NCI-H2196 (cell line): ENCODE measurements around the gene KLHL25.
"Not testable (repeated sequence)": the region's sequence is repeated elsewhere in the genome, so short reads cannot be mapped to it uniquely, and the experiment has no call there.

Source experiments
- DNase-seq: peaks from one replicate; lab custom pipeline; 2025; ENCODE audit not compliant: unreplicated experiment; lab: John Stamatoyannopoulos, UW

KLHL25 gene

DNA sequence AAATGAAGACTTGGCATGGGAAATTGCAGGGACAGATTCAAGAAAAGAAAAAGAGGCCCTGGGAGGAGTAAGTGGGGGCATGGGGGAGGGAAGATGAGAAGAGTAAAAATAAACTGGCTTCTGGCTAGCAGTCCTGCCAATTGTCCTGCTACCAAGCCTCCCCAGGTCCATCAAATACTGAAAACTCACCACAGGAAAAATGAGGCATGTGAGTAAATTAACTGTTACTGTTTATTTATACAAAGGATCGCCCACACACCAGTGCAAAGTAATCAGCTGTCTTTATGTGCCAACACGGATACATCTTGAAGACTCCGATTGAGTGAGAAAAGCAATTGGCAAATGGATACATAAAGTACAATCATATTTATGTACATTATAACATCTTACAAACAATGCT is 10.7 kb upstream of the KLHL25 start:
- no peak for DNase-seq

DNA sequence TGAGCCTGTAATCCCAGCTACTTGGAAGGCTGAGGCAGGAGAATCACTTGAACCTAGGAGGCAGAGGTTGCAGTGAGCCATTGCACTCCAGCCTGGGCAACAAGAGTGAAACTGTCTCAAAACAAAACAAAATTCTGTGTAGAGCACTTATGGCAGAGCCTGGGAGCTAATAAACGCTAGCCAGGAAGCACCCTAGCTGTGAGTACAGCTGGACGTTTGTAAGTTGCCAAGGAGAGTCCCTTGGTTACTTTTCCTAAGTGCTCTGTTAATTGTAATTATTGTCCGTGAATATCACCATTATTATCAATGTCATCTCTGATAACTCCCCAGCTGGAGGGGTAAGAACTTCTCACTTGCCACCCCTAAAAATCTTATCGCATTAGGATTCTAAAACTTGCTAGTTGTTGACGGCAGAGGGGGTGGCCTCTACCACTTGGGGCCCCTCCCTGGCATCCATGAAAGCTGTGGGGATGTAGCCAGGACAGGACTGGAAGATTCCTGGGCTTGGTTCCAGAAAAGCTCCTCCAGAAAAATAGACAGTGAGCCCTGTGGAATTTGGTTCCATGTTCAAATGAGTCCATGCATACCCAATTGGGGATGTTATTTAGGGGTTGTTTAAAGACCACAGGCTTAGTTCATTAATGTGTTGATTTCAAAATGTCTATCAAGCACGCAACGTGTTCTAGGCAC is 9.9 kb upstream of the KLHL25 start:
- DNase-seq, result no peak

DNA sequence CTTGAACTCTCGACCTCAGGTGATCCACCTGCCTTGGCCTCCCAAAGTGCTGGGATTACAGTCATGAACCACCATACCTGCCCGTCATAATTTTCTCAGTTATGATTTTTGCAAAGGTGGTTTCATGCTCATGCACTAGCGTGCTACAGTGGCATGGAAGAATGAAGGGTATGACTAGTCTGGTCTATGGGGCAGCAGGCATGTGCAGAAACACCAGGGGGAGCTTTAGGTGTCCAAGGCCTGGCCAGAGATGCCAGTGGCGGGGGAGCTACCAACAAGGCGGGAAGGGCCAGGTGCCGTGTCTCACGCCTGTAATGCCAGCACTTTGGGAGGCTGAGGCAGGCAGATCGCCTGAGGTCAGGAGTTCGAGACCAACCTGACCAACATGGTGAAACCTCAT is 7.9 kb upstream of the KLHL25 start:
- not testable (repeated sequence) for DNase-seq

DNA sequence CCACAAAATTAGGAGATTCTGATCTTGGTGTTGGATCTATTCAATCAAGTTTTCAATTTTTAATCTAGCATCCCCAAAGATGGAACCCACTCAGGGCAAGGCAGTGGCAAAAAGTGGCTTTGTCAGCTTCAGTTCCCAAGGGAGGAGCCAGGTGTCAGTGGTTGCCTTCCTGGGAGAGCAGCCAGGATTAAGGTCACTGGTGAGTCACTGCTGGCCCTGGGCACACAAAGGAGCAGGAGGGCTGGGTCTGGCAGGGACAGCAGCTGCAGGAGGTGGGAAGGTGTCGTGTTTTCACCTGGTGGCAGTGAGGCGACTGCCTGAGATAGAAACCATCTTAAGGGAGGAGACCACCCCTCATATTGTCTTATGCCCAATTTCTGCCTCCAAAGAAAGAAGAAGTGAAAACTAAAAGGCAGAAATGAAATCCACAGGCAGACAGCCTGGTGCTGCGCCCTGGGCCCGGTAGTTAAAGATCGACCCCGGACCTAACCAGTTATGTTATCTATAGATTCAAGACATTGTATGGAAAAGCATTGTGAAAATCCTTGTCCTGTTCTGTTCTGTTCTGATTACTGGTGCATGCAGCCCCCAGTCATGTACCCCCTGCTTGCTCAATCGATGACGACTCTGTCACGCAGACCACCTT is 5.9 kb upstream of the KLHL25 start:
- DNase-seq, result peak; percentile 71

DNA sequence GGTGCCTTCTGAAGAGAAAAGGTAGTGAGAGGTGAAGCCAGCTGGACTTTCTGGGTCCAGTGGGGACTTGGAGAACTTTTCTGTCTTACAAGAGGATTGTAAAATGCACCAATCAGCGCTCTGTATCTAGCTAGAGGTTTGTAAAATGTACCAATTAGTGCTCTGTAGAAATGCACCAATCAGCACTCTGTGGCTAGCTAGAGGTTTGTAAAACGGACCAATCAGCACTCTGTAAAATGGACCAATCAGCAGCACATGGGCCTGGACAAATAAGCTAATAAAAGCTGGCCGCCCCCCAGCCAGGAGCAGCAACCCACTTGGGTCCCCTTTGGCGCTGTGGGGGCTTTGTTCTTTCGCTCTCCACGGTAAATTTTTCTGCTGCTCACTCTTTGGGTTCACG is 1.6 kb upstream of the KLHL25 start:
- DNase-seq, result not testable (repeated sequence)

DNA sequence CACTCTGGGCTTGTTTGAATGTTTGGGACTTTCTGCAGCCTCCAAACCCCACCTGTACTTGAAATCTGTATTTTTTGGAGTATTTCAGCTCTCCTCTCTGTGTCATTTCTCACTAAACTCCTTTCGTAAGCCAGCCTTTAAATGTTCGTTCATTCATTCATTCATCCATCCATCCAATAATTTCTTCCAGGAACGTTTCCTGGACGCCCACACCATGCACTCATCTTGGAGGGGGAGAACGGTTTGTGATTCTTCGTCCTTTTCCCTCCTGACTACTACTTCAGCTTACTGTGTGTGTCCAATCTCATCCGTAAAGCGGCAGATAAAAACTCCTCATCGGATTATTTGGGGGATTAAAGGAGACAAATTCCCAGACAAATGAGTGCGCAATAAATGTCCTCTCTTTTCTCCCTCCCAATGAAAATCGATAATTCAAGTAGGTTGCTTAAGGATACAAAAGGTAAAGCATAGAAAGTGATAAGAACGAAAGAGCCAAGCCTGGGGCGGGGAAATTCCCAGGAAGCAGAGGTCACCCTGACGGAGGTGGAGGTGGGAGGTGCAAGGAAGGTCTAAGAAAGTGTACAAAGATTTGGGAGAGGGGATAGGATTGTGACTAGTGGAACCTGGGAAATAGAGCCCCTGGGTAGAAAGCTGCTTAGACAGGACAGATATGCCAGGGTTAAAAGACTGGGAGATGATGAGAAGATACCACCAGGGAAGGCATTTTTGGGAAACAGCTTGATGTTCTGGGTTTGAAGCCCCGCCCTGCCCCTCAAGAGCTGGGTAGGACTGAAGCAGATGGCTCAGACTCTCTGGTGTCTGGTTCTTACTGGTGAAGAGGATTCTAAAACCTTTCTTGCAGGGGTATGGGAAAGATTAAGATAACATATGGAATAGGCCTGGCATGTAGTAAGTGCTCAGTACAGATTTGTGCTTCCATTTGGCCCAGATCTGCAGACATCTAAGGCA is 896 bp upstream of the KLHL25 start:
- DNase-seq, result no peak

DNA sequence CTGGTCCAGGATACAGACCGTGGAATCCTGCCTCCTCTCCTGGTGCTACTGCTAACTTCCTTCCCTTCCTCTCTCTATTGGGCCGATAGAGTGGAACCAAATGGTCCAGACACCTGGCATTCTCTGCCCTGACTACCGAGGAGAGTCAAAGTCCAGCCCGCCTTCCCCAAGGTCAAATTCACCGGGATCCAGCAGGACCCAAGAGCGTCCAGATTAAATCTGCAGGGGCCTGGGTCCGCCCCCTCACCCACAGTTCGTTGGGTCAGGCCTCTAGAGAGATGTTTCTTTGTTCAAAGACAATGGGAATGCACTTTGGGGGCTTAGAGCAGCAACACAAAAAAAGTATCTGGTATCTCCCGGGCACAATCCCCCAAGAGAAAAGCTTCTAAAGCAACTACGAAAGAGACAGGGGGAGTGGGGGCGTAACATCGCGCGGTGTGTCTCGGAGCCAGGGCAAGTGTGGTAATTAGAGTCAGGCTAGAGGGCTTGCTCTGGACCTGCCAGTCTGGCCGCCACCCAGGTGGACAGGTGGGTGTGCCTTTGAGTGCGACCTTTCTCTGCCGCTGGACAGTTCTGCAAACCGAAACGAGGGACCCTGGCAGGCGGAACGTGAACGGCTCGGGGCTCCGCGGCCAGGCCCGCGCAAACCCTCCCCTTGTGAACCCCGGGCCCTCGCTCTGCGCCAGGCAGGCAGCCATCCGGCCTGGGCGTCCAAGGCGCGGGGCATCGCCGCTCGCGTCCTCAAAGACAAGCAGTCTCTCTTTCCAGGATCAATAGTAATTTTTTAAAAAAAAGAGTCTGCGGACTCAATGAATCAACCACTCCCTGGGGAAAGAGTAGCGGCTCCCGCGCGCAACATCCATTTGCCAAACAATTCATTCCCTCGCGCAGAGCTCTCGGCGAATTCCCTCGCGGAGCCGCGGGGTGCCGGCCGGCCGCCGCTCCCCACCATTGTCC is 806 bp downstream of the KLHL25 start:
- no peak for DNase-seq

DNA sequence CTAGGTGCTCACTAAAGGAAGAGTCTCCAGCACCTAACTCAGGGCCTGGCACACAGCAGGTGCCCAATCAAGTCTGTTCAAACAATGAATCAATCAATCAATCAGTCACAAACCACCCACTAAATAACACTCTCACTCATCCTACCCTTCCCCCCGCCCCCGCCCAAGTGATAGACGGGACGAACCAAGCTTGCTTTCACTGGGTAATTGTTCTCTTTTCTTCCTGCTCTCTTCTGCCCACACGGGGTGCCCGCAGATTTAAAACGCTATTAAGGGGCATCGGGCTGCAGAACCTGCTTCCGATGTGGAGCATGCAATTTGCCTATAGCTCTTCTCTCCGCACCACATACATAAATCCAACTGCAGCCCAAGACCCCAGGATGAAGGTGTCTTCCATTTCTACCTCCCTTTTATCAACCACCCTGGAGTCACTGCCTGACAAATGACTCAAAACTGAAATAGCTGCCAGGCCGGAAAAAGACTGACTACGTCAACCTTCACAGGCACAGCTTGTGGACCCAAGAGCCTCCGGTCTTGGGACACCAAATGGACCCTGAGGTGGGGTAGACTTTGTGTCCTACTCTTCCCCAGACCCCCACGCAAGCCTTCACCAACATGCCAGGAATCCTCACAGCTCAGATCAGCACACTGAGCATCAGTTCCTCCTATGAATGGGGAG is 1.7 kb downstream of the KLHL25 start:
- no peak for DNase-seq

DNA sequence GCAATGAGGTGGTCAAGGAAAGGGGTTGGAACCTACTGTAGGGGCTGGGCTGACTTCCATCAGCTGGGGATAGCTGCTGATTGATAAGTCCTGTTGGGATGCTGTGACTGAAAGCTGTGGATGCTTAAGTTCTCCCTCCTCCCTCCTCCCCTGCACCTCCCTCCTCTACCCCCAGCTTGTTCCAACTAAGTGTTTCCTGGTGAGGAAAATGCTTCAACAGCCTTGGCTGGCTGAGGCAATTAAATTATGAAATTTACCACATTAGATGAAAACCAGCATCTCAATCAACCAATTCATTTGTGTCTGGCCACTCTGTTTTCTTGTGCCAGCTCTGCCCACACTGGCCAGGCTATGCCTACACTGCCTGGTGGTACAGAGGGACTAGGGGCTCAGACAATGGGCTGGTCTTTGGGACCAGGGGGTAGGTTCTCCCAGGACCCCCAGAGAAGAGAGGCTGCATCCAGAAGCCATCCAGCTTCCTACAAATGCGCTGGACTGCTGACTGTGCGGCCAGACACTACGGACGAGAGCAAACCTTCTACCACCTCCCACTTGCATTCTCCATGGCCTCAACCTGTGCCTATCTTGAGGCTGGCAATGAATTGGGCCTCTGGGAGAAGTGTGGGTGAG is 2.5 kb downstream of the KLHL25 start:
- DNase-seq, result no peak

DNA sequence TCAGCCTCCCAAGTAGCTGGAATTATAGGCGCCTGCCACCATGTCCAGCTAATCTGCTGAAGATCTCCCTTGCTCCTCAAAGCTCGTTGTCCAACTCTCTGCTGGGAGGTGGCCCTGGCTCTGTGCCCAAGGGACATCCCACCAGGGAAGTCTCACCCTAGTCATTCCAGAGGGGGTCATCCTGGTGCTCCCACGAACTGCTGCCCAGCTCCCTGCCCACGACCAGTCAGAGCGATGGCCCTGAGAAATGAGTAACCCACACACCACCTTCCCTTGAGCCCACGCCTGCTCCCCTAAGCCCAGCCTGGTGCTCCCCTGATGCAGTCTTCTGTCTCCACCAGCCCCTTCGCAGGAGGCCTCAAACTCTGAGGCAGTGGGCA is 5.2 kb downstream of the KLHL25 start:
- DNase-seq, result no peak

DNA sequence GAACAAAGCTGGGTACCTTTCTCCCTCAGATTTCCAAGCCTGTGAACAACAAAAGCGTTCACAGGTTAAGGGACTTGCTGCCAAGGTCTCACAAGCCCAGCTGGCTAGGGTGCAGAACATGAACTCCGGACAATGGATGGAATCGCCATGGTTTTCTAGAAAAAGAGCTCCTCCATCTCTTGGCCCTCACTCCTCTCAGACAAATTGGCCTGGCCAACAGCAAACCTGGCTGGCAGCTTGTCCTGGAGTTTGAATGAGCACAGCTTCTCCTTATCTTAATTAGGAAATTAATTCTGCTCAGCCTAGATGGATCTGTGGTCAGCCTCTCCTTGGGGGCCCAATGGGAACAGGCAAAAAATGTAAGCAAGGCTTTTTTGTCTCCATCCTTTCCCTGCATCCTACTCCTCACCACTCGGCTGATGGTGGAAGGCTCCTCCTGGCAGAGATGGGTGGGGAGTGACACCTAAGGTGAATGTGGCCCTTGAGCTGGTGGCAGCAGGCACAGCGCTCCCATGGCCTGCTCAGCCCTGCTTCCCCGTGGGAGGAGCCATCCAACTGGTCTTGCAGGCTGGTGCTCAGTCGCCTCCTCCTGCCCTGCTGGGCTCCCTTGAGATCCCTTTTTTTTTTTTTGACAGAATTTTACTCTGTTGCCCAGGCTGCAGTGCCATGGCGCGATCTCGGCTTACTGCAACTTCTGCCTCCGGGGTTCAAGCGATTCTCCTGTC is 5.8 kb downstream of the KLHL25 start:
- DNase-seq, result no peak

DNA sequence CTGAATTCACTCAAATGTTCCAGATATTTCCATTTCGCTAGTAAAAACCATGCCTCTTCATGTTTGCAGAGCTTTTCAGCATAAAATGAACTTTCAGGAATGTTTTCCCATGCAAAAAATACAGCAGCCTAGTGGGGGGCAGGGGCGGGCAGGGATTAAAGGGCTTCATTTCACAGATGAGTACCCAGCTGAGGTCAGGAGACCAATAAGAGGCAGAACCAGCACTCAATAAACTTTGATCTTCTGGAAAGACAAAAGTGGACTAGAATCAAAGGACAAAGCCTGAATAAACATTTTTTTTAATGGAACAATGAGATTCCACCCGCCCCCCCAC is 8.0 kb downstream of the KLHL25 start:
- DNase-seq, result no peak

DNA sequence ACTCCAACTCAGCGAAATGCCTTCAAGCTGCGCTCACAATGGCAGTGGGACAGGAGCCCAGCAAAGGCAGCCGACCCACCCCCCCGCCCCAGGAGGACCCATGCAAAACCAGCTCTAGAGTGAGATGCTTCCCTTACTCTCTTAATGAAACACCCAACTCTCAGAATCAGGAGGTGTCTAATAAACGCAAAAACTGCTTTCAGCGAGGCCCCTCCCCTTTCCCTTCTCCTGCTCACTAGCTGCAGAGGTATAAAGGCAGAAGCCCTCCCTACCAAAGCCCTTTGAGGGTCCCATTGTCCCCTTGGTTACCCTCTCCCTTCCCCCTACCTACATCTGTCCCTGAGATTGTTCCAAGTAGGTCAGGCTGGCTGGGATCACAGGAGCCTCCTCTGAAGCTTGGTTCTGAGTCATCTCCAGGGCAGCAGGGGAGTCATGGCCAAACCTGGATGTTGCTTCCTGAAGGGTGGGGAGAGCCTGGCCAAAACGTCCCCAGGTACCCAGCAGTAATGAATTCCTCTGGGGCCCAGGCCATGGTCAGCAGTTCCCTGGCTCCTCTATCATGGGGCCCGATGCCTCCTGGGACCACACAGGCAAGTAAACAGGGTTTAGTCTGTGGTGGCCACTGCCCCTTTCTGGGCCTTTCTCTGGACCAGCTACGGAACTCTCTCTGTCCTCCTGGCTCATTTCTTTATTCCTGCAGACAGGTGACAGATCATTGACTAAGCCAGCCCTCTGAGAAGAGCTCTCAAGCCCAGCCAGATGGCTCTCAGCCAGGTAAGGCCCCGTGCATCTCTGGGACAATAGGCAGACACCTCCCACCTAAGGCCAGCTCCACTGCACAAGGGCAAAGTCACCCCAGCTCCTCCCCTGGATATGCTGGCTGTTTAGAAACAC is 8.6 kb downstream of the KLHL25 start:
- DNase-seq, result peak; percentile 66

DNA sequence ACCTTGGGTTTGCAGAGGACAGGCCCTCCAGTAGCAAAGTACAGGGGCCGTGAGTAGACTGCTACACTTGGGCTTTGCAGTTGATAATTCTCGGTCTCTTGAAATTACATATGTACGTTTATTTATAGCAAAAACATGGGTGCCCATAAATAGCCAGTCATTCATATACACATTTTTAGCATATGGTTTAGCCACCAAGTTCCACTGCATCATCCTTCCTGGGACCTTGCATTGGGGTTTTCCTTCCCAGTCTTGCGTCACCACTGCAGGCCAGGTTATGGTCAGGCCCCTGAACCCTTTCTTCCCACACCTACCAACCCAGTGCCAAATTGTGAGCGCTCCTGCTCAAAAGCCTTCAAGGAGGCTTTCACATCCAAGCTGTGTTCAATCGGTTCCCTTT is 12.7 kb downstream of the KLHL25 start:
- no peak for DNase-seq

DNA sequence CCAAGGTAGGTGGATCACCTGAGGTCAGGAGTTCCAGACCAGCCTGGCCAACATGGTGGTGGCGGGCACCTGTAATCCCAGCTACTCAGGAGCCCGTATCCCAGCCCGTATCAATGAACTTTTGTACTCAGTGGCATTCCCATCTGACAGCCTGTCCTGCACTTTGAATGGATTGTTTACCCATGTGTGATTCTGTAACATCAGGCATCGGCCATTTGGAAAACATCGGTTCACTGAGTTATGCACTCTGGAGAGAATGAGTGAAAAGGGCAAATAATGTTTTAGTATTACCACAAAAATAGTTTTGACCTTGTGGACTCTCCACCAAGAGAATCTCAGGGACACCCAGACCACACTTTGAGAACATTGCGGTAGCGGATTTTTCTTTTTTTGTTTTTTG is 13.6 kb downstream of the KLHL25 start:
- no peak for DNase-seq

DNA sequence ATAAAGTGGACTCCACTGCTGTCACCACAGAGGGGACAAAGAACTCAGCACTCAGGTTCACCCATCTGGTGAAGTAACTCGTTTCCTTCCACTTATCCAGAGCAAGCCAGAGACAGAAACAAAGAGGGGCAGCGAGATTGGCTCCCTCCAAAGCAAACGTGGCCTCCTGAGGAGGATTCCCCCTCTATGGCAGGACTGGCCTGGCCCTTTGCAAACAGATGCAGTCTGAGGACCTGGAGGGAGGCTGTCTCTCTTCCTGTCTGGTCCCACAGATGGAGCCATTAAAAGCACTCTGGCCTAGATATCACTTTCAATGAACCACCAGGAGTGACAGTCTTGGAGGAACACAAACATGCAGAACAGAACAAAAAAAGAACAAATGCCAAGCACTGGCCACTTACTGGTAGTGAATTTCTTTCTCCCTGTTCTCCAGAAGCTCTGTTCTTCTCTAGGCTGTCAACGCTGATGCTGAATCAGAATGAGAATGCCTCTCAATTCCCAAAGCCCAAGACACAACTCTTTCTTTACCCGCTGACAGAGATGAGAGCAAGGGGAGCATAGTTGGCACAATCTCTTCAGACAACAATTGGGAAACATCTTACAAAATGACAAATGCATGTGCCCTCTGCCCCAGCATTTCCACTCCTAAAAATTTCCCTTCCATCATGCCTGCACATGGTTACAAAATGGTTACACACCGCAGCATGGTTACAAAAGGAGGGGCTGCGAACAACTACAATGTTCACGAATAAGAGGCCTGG is 14.3 kb downstream of the KLHL25 start:
- no peak for DNase-seq

DNA sequence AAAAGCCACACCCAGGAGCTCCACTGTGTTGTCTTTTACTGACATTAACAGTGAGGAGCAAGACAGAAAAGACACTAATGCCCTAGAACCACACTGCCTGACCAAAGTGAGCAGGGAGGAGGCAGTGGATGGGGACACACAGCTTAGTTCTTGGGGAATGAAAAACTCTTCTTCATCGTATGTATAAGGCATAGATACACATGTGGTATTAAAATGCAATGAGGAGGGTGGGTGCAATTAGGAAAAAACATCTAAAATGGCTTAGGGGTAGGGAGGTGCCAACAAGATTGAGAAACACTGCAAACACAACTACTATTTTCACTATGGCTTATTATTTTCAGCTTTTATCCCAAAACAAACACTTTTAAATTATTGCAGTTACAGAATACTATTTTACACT is 15.5 kb downstream of the KLHL25 start:
- DNase-seq, result no peak
